ENCODE results near the gene CNTN5.

GRCh38 chr11:100302824-100303223, 1282.1 kb downstream of the CNTN5 start:
- no peak for TF ChIP-seq CTCF (IDR thresholded peaks at IDR 0.05)
- no peak for TF ChIP-seq EZH2phosphoT487 (IDR thresholded peaks at IDR 0.05; ENCODE audit: borderline replicate concordance, low read depth)
- TF ChIP-seq REST (IDR thresholded peaks at IDR 0.05; ENCODE audit: low read depth, low read length), result no peak
- no peak for TF ChIP-seq SIN3A (IDR thresholded peaks at IDR 0.05; ENCODE audit: borderline replicate concordance, low read depth, low read length)
- no peak for TF ChIP-seq RAD21 (IDR thresholded peaks at IDR 0.05; ENCODE audit: low read length)
- no peak for TF ChIP-seq MAX (IDR thresholded peaks at IDR 0.05; ENCODE audit: low read depth)
- TF ChIP-seq EP300 (IDR thresholded peaks at IDR 0.05; ENCODE audit: borderline replicate concordance in 1 of 2, low read depth in 1 of 2, low read length in 1 of 2), result no peak
- no peak for TF ChIP-seq YY1 (IDR thresholded peaks at IDR 0.05; ENCODE audit: low read depth)
- TF ChIP-seq JUND (IDR thresholded peaks at IDR 0.05), result no peak
- no peak for TF ChIP-seq USF2 (IDR thresholded peaks at IDR 0.05; ENCODE audit: borderline replicate concordance, low read depth, low read length)
- TF ChIP-seq SMC3 (IDR thresholded peaks at IDR 0.05; ENCODE audit: low read depth, low read length), result no peak
- TF ChIP-seq USF1 (IDR thresholded peaks at IDR 0.05; ENCODE audit: borderline replicate concordance, low read depth), result no peak
- no peak for TF ChIP-seq TEAD4 (IDR thresholded peaks at IDR 0.05; ENCODE audit: borderline replicate concordance, insufficient read depth)
- TF ChIP-seq TCF12 (IDR thresholded peaks at IDR 0.05), result no peak

All from SK-N-SH (cell line).